ENCODE data around the gene SUN2.

The SUN2 gene

DNA sequence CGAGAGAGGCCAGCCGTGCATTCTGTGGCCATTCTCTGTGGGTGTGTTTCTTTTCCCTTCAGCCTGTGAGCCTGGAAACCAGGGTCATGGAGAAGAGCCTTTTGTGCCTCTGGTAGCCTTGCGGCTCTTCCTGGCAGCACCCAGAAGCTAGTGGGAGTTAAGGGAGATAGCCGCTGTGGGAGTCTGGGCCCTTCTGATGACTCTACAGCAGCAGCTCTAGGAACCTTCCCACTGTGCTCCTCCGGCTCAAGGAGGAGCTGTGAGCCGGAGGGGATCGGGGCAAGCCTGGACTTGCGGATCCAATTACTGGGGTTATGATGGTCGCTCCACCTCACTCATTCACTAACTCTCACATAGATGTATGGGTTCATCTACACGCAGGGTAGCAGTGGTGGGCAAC is 39.5 kb downstream of the SUN2 start:
- no peak for DNase-seq (ENCODE audit: low read depth in 2 of 2)

GRCh38 chr22:38715852-38716251 is 39.9 kb downstream of the SUN2 start:
- no peak for DNase-seq (ENCODE audit: low read depth in 2 of 2)

DNA sequence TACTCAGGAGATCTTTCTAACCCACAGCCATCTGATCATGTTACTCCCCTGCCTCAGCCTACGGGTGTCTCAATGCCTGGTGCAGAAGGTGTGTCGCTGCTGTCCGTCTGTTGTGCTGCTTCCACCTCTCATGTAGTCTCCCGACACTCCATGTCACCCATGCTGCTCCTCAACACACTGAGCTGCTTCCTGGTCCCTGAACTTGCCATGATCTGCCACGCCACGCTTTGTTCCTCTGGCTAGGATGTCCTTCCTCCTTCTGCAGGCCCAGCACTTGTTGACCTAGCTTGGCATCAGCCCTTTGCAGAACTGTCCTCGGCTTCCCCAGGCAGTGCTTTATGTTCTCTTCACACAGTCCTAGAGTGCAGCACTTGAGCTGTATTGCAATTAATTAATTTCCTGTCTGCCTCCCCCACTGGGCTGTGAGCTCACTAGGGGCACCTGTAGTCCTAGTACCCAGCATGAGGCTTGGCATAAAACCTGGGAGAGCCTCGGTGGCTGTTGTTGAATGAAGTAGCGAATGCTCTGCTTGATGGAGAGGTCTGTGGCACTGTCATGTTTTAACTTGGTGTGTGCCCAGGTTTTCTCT is 40.5 kb downstream of the SUN2 start:
- no peak for DNase-seq (ENCODE audit: low read depth in 2 of 2)

DNA sequence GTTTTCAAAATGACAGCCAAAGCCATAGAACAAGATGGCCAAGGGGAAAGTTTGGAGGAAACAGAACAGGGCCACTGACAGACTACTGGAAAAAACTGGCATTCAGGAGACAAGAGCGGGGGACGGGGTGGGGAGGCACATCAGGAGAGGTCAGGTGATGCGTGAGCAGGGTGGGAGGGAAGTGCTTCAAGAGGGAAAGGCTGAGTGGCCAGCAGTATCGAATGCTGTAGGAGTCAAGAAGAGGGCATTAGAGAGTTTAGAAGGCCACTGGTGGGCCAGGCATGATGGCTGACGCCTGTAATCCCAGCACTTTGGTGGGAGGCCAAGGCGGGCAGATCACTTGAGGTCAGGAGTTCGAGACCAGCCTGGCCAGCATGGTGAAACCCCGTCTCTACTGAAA is 41.9 kb downstream of the SUN2 start:
- no peak for DNase-seq (ENCODE audit: low read depth in 2 of 2)

DNA sequence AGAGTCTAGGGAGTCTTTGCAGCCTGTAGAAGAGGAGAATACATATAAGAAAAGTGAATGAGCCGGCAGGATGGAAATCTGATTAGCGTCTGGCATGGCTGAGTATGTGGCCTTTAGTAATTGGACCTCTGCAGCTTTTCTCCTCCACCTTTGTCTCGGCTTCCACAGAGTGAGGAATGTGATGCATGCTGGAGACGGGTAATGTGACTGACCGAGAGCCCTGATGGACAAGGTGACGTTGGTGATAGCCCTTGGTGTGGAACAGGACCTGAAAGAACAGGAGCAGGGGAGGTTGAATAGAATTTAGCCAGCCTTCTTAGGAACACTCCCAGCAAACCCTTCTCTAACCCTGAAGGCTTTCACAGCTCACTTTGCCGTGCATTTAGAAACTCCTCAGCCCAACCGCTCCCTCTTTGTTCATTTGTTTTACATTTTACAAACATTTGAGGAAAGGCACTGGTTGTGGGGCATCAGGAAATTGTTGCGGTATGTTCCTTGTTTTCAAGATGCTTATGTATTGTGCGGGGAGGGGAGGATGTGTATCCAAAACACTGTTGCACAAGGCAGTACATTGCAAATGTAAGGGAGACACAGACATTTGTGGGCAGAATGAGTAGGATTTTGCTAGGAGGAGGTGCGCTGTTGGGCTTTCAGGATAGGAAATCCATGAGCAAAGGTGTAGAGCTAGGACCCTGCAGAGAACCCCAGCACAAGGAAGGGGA is 43.2 kb downstream of the SUN2 start:
- no peak for DNase-seq (ENCODE audit: low read depth in 2 of 2)

DNA sequence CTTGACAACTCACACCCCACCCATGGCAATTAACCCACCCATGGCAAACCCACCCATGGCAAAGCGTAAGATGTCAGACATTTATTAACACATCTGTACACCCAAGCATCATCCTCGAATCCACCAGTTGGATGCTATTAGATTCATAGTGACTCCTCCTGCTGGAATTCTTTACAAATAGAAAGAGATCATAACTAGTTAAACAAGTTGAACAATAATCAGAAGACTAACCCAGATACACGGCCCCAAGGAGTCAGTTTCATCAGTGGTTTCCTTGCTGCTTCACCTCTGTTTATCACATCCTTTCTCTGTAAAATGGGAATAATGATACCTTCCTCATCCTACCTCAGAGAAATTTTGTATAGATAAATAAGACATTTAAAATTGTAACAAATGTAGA is 44.9 kb downstream of the SUN2 start:
- no peak for DNase-seq (ENCODE audit: low read depth in 2 of 2)

DNA sequence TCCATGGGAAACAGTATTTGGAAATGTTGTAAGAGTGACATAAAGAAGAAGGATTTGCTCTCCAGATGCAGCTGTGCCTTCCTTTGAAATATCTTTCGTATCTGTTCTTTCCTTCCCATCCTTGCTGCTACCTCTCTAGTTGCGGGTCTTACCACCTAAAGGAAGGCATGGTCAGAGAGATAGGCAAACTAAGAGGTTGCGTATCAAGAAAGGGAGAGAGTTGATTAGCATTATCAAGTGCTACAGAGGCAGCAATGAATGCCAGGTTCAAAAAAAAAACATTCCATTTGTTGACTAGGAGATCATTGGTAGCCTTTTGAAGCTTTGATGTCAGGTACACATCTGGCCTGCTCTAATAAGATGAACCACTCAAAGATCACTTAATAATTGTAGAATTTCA is 45.4 kb downstream of the SUN2 start:
- no peak for DNase-seq (ENCODE audit: low read depth in 2 of 2)

DNA sequence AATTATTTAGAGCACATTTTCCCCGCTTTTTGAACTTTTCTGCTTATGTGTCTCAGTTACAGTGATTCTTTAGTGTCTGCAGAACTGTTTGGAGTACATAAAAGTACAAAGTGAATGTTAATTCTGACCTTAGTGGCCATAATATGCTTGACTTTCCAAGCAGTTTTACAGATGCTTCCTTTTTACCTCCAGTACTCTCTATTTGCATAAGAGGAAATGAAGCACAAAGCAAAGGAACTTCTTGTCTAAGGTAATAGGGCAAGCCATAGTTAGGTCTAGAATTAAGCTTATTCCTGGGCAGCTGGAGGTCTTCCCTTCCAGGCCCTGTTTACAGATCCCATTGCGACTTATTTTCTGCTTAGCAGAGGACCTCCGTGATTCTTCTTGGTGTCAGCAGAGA is 46.5 kb downstream of the SUN2 start:
- no peak for DNase-seq (ENCODE audit: low read depth in 2 of 2)

DNA sequence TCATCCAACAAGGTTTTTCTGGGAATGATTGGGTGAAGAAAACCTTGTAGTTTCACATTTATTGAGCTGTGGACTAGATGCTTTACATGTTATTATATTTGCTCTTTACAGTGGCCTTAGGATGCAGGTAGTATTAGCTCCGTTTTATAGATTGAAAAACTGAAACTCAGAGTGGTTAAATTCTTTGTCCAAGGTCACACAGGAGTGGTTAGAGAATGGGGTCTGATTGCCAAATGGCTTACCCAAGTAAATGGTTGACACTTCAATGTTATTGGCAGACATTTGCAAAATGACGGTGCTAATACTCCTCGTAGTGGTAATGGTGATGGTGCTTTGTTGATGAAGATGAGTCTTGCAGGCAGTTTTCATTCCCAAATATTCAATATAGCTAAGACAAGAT is 47.8 kb downstream of the SUN2 start:
- DNase-seq (ENCODE audit: low read depth in 2 of 2), result no peak

GRCh38 chr22:38707346-38707745 is 48.5 kb downstream of the SUN2 start:
- DNase-seq (ENCODE audit: low read depth in 2 of 2), result no peak

- DNase-seq (ENCODE audit: low read depth in 2 of 2), result no peak
Observed at GRCh38 chr22:38706901-38707195, 49.0 kb downstream of the SUN2 start.

DNA sequence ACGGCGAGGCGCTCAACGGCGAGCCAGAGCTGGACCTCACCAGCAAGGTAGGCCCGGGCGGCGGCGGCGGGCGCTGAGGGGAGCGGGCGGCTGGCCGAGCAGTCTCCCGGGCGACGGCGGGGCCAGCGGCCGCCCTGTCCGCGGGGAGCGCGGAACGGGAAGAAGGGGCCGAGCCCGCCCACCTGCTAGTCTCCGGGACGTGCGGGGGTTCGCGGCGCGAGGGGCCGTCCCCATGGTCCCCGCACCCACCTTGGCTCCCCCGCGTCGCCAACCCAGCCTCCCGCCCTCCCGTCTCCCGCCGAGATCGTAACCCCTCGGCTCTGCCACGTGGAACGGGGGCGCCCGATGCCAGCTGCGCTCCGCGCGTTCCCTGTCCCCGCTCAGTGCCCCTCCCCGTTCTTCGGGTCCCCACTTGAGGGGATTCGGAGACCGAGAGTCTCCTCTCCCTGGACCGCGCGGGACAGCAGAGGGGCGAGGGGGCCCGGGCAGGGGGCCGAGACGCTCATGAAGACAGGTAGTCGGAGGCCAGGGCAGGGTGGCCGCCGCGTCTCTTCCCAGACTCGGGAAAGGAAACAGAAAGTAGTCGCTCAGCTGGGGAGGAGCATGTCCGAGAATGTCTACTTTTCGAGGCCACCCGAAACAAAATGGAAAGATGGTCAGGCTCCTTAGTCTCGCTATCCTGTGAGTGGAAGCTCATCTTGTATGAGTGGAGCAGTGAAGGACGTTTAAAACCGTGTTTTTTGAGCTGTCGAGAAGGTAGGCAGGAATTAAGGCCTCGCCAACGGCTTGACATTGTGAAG is 49.5 kb downstream of the SUN2 start:
- DNase-seq (ENCODE audit: low read depth in 2 of 2), result peak in 1 of 2 donors; percentile 10

DNA sequence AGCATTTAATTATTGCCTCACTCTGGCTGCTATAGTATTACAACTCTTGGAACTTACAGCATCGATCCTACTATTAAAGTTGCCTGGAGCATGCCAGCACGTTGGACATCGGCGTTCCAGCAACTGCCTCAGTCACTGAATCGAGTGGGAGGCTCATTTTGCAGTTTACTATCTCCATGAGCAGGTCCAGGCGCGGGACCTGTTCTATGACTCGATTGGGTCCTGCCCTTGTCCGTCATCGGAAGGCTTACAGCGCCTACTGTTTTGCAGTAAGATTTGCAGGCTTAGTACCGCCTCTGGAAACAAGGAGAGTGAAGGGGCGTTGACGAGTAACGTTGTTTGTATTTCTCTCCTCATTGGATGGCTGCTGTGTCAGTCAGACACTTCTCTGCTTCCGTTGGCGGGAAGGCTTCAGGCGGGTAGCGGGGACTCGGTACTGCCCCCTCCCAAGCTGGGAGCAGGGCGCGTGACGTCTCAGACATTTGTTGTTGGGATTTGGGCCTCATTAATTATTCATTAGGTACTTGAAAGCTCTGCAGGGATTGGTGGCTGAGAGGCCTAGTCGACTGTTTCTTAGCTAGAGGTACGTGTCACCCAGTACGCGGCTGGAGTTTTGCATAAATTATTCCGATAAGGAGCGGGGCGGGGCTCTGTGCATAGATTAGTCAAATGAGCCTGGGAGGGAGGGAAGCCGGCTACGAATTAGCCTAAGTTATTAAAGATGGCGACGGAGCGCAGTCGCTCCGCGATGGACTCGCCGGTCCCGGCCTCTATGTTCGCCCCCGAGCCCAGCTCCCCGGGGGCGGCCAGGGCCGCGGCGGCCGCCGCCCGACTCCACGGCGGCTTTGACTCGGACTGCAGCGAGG is 50.3 kb downstream of the SUN2 start, which contains the start of gene GTPBP1:
Gene GTPBP1 (plus strand): TSS at position 710 of the 866 bp plus-strand sequence. CDS start 12 bp downstream, at position 722.
- DNase-seq (ENCODE audit: low read depth in 2 of 2), result peak; percentile 89 to 97

DNA sequence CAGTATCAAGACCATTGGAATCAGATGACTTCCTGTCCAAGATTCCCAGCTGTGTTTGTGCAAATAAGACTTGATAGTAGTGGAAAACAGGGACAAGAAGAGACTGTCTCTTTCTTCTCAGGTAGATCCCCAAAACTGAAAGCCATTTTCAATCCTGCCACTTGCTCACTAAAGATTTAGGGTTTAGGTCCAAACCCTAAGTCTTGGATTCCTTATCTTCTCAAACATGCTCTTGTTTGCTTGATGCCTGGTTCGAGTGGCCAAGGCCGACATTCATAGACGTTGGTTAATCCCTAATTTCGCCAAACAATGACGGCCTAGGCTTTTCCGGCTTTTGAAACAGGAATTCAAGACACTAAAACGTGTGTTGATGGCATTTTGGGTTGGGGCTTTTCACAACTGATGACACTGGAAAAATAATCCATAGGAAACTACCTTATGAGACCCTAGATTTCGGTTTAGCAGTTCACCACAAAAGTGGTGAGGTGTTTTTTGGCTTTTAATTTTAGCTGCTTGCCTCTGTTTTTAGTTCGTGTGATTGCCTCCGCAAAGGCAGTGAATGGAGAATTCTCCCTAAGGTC is 51.1 kb downstream of the SUN2 start:
- DNase-seq (ENCODE audit: low read depth in 2 of 2), result no peak

- DNase-seq (ENCODE audit: low read depth in 2 of 2), result peak; percentile 93 to 97
Observed at GRCh38 chr22:38700789-38701628, 54.8 kb downstream of the SUN2 start, which contains the start of gene JOSD1. Gene JOSD1, minus strand, starts transcription at chr22:38700943. Its CDS starts 956 bp downstream, at chr22:38699987.

- no peak for DNase-seq (ENCODE audit: low read depth in 2 of 2)
Observed at GRCh38 chr22:38700270-38700788, 55.5 kb downstream of the SUN2 start.

- DNase-seq (ENCODE audit: low read depth in 2 of 2), result no peak
Observed at GRCh38 chr22:38699784-38700183, 56.0 kb downstream of the SUN2 start.

DNA sequence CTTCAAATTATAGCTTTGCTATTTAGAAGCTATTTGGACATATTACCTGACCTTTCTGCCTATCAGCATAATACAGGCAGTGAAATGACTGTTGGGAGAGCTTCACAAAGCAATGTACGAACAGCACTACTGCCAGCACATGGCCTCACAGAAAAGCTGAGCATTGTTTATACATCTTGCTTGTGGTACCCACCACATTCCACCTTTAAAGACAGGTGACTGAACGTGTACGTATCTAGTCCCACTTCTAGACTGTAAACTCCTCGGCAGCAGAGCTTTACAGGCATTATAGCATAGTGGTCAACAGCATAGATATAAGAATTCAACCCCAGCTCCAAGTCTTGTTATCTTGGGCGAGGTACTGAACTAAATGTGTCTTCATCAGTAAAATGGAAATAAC is 56.7 kb downstream of the SUN2 start:
- DNase-seq (ENCODE audit: low read depth in 2 of 2), result no peak

DNA sequence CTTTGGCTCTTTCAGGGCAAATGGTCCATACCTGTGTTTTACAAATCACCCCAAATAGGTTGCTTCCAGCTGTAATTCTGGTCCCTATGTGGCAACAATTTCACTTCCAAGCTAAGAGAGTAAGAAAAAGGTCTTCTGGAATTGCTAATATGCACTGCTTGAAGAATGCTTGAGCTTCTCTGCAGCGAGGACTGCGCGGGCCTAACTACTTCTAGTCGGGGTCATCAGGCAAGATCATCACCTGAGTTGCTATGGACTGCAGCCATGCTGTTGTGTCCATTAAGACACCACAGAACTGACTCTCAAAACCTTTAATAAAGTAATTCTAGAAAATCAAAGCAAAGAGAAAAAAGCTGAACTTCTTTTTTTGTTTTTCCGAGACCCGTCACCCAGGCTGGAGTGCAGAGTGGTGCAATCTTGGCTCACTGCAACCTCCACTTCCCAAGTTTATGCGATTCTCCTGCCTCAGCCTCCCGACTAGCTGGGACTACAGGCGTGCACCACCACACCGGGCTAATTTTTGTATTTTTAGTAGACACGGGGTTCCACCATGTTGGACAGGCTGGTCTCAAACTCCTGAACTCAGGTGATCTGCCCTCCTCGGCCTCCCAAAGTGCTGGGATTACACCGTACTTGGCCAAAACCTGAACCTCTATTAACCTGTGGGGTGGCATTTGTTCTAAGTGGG is 57.2 kb downstream of the SUN2 start:
- DNase-seq (ENCODE audit: low read depth in 2 of 2), result no peak
